ENCODE results near the gene ZNF503.

The ZNF503 gene

GRCh38 chr10:75414527-75414926, 13.0 kb upstream of the ZNF503 start:
- H3K9me3 ChIP-seq (ENCODE audit: control insufficient read depth, low read length): no peaks in the 10 kb centered on the region
- no peak for DNase-seq (ENCODE audit: low read depth)
- H3K27me3 ChIP-seq (replicated peaks; ENCODE audit: control insufficient read depth, insufficient read depth, low read length): no peaks in the 10 kb centered on the region
- H3K36me3 ChIP-seq (ENCODE audit: control insufficient read depth, insufficient read depth, low read length, severe bottlenecking): no peaks in the 10 kb centered on the region
- H3K9ac ChIP-seq (ENCODE audit: low read length): no peak overlapping the region
- no peak overlapping the region for H3K4me3 ChIP-seq (ENCODE audit: low read length)
- no peaks in the 10 kb centered on the region for H3K4me1 ChIP-seq (ENCODE audit: control insufficient read depth, insufficient read depth, low read length)

- H3K9ac ChIP-seq (ENCODE audit: low read length): no peak overlapping the region
- peaks cover 14% of the 10 kb centered on the region for H3K4me1 ChIP-seq (ENCODE audit: control insufficient read depth, insufficient read depth, low read length)
- H3K9me3 ChIP-seq (ENCODE audit: control insufficient read depth, low read length): no peaks in the 10 kb centered on the region
- no peak for DNase-seq (ENCODE audit: low read depth)
- H3K4me3 ChIP-seq (ENCODE audit: low read length): no peak overlapping the region
- H3K27me3 ChIP-seq (replicated peaks; ENCODE audit: control insufficient read depth, insufficient read depth, low read length): no peaks in the 10 kb centered on the region
- H3K36me3 ChIP-seq (ENCODE audit: control insufficient read depth, insufficient read depth, low read length, severe bottlenecking): no peaks in the 10 kb centered on the region
These were observed 8.8 kb upstream of the ZNF503 start for GRCh38 chr10:75410132-75411005.

- no peaks in the 10 kb centered on the region for H3K27me3 ChIP-seq (replicated peaks; ENCODE audit: control insufficient read depth, insufficient read depth, low read length)
- H3K4me1 ChIP-seq (ENCODE audit: control insufficient read depth, insufficient read depth, low read length): peaks cover 14% of the 10 kb centered on the region
- H3K9me3 ChIP-seq (ENCODE audit: control insufficient read depth, low read length): no peaks in the 10 kb centered on the region
- H3K4me3 ChIP-seq (ENCODE audit: low read length): peak overlapping the region; percentile 92
- peak; percentile 82 for DNase-seq (ENCODE audit: low read depth)
- H3K9ac ChIP-seq (ENCODE audit: low read length): peak overlapping the region; percentile 98
- no peaks in the 10 kb centered on the region for H3K36me3 ChIP-seq (ENCODE audit: control insufficient read depth, insufficient read depth, low read length, severe bottlenecking)
These were observed 7.6 kb upstream of the ZNF503 start for GRCh38 chr10:75408911-75409885.

GRCh38 chr10:75408509-75408875, 6.9 kb upstream of the ZNF503 start:
- H3K4me1 ChIP-seq (ENCODE audit: control insufficient read depth, insufficient read depth, low read length): peaks cover 14% of the 10 kb centered on the region
- no peaks in the 10 kb centered on the region for H3K36me3 ChIP-seq (ENCODE audit: control insufficient read depth, insufficient read depth, low read length, severe bottlenecking)
- H3K9ac ChIP-seq (ENCODE audit: low read length): peak overlapping the region; percentile 98
- H3K9me3 ChIP-seq (ENCODE audit: control insufficient read depth, low read length): no peaks in the 10 kb centered on the region
- no peaks in the 10 kb centered on the region for H3K27me3 ChIP-seq (replicated peaks; ENCODE audit: control insufficient read depth, insufficient read depth, low read length)
- DNase-seq (ENCODE audit: low read depth): peak; percentile 37
- H3K4me3 ChIP-seq (ENCODE audit: low read length): peak overlapping the region; percentile 92

- Histone ChIP-seq H3K36me3 (ENCODE audit: control insufficient read depth, insufficient read depth, low read length, severe bottlenecking) (no peaks in the 10 kb centered on the region), H3K4me3 (ENCODE audit: low read length) (peak overlapping the region; percentile 92), H3K4me1 (ENCODE audit: control insufficient read depth, insufficient read depth, low read length) (peaks cover 14% of the 10 kb centered on the region), H3K27me3 (replicated peaks; ENCODE audit: control insufficient read depth, insufficient read depth, low read length) (no peaks in the 10 kb centered on the region), H3K9me3 (ENCODE audit: control insufficient read depth, low read length) (no peaks in the 10 kb centered on the region), H3K9ac (ENCODE audit: low read length) (peak overlapping the region; percentile 98)
- DNase-seq (ENCODE audit: low read depth): peak; percentile 64
These were observed 6.3 kb upstream of the ZNF503 start for GRCh38 chr10:75407713-75408508.

GRCh38 chr10:75407224-75407712, 5.7 kb upstream of the ZNF503 start:
- peak overlapping the region; percentile 98 for H3K9ac ChIP-seq (ENCODE audit: low read length)
- H3K27me3 ChIP-seq (replicated peaks; ENCODE audit: control insufficient read depth, insufficient read depth, low read length): no peaks in the 10 kb centered on the region
- no peaks in the 10 kb centered on the region for H3K9me3 ChIP-seq (ENCODE audit: control insufficient read depth, low read length)
- peaks cover 14% of the 10 kb centered on the region for H3K4me1 ChIP-seq (ENCODE audit: control insufficient read depth, insufficient read depth, low read length)
- peak overlapping the region; percentile 92 for H3K4me3 ChIP-seq (ENCODE audit: low read length)
- no peak for DNase-seq (ENCODE audit: low read depth)
- no peaks in the 10 kb centered on the region for H3K36me3 ChIP-seq (ENCODE audit: control insufficient read depth, insufficient read depth, low read length, severe bottlenecking)

- H3K36me3 ChIP-seq (ENCODE audit: control insufficient read depth, insufficient read depth, low read length, severe bottlenecking): no peaks in the 10 kb centered on the region
- DNase-seq (ENCODE audit: low read depth): no peak
- peak overlapping the region; percentile 100 for H3K9ac ChIP-seq (ENCODE audit: low read length)
- H3K9me3 ChIP-seq (ENCODE audit: control insufficient read depth, low read length): no peaks in the 10 kb centered on the region
- H3K4me3 ChIP-seq (ENCODE audit: low read length): peak overlapping the region; percentile 95
- no peaks in the 10 kb centered on the region for H3K27me3 ChIP-seq (replicated peaks; ENCODE audit: control insufficient read depth, insufficient read depth, low read length)
- H3K4me1 ChIP-seq (ENCODE audit: control insufficient read depth, insufficient read depth, low read length): peaks cover 14% of the 10 kb centered on the region
These were observed 5.1 kb upstream of the ZNF503 start for GRCh38 chr10:75406462-75407223.

- H3K4me3 ChIP-seq (ENCODE audit: low read length): peak overlapping the region; percentile 95
- no peak for DNase-seq (ENCODE audit: low read depth)
These were observed 4.3 kb upstream of the ZNF503 start for GRCh38 chr10:75405598-75406461.

GRCh38 chr10:75404815-75405597, 3.4 kb upstream of the ZNF503 start:
- no peaks in the 10 kb centered on the region for H3K36me3 ChIP-seq (ENCODE audit: control insufficient read depth, insufficient read depth, low read length, severe bottlenecking)
- H3K4me3 ChIP-seq (ENCODE audit: low read length): peak overlapping the region; percentile 95
- no peaks in the 10 kb centered on the region for H3K9me3 ChIP-seq (ENCODE audit: control insufficient read depth, low read length)
- no peak for DNase-seq (ENCODE audit: low read depth)
- H3K9ac ChIP-seq (ENCODE audit: low read length): peak overlapping the region; percentile 100
- peaks cover 14% of the 10 kb centered on the region for H3K4me1 ChIP-seq (ENCODE audit: control insufficient read depth, insufficient read depth, low read length)
- H3K27me3 ChIP-seq (replicated peaks; ENCODE audit: control insufficient read depth, insufficient read depth, low read length): no peaks in the 10 kb centered on the region

More at GRCh38 chr10:75405598-75406461, 4.3 kb upstream of the ZNF503 start:
- H3K9me3 ChIP-seq (ENCODE audit: control insufficient read depth, low read length): no peaks in the 10 kb centered on the region
- no peaks in the 10 kb centered on the region for H3K27me3 ChIP-seq (replicated peaks; ENCODE audit: control insufficient read depth, insufficient read depth, low read length)
- peak overlapping the region; percentile 100 for H3K9ac ChIP-seq (ENCODE audit: low read length)
- no peaks in the 10 kb centered on the region for H3K36me3 ChIP-seq (ENCODE audit: control insufficient read depth, insufficient read depth, low read length, severe bottlenecking)
- H3K4me1 ChIP-seq (ENCODE audit: control insufficient read depth, insufficient read depth, low read length): peaks cover 14% of the 10 kb centered on the region
